Left cardiac atrium (tissue), 4 donors: ENCODE data around the gene TMTC2. TPM values are rescaled to one million over a fixed set of nuclear protein-coding genes. Genes with fewer than 3 reads are reported as not detected.

Source experiments
- ATAC-seq, 2 donors: fragments of 200-7000 bp; cut with Tn5 transposase; one replicate each; pipeline ENCODE4 v1.9.1; 2020; ENCODE audit warnings: mild to moderate bottlenecking in 2 of 2, moderate library complexity in 2 of 2
- DNase-seq: peaks from one replicate; pipeline ENCODE4 v3.0.0-alpha.2; 2020
- intact Hi-C, 2 donors: fragments of 100-400 bp; cut with DNase I; formaldehyde crosslinking; loops; one replicate each; pipeline versions ENCODE4 v1.14.1 to v1.15.1; 2022 to 2023
- long read RNA-seq: library from polyadenylated mRNA; unstranded; transcript quantifications from one replicate; pipeline ENCODE4 v2.0.0, GENCODE V29; 2021
- total RNA-seq, 2 donors: library from RNA; stranded (reverse); fragmentation: NEBNext Ultra II Directional; extraction: Animal tissue kit (Norgen Biotek cat#: 25700); gene quantifications; one replicate each; pipeline ENCODE4 v1.2.1, GENCODE V29; 2021
- donor health status: DM: no; HTN: yes; CAD: no.
- donor health status: DM: no; HTN: yes; CAD: no; lungs with severe emphysema.
- donor health status: DM: yes; HTN: yes; CAD: no.
- donor health status: Dilated cardiomyopathy.

TMTC2 gene
- total RNA-seq = 1 to 10 TPM; 3.3 to 5.2 TPM
- long read RNA-seq, partial matches to known transcripts = 2 of 2 reads
- long read RNA-seq, other reads (novel, unspliced or antisense) = 0 of 2 reads

DNA sequence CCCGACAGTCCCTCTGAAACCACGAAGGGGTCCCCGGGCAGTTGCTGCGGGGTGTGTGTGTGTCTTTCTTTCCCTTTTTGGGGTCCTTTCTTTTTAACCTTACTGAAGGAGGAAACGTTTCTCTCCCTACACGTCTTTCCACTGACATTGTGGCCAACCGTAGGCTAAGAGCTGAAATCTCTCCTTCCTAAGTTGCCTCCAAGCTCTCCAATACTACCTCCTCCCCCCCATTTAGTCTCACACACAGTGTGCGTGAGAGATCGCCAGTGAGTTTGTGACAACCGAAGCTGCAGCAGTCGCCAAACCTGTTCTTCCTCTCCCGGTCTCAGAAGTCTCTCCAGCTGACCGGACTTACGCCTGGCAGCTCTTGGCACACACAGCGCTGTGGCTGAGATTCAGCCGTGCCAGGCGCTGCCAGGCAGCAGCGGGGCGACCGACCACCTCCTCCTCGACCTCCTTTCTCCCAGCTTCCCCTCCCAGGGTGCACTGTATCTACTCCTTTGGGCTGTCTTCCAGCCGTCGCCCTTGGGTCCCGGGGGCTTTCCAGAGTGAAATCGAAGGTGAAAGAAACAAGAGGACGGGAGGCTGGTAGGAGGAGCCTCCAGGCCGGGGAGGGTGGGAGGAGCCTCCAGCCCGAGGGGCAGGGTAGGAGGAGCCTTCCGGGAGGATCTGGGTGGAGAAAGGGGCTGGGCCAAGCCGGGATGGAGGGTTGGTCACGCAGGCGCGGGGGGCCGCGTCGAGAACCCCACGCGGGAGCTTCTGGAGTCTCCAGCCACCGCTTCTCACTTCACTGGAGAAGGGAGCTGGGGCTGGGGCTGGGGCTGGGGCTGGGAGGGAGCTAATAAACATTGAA is at the start of gene TMTC2:
Gene TMTC2, plus strand, starts transcription at position 739 of the 853 bp plus-strand sequence.
- DNase-seq = peak; percentile 92
- intact Hi-C loops = loop anchor here in 1 of 2 donors (5.0 kb wide), 1 partner anchor 1711 kb away; no protein-coding TSS in a partner anchor

DNA sequence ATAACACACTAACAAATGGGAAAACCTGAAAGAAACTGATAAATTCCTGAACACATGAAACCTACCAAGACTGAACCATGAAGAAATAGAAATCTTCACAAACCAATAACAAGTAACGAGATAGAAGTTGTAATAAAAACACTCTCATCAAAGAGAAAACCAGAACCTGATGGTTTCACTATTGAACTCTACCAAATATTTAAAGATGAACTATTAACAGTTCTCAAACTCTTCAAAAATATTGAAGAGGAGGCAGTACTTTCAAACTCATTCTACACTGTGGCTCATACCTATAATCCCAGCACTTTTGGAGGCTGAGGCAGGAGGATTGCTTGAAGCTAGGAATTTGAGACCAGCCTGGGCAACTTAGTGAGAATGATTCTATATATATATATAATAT is 48.4 kb upstream of the TMTC2 start:
- intact Hi-C loops = no loop called here
- no peak for DNase-seq
- ATAC-seq = no peak

More for the DNA sequence above, at the start of gene TMTC2:
- ATAC-seq = peak; percentile 97 to 99

DNA sequence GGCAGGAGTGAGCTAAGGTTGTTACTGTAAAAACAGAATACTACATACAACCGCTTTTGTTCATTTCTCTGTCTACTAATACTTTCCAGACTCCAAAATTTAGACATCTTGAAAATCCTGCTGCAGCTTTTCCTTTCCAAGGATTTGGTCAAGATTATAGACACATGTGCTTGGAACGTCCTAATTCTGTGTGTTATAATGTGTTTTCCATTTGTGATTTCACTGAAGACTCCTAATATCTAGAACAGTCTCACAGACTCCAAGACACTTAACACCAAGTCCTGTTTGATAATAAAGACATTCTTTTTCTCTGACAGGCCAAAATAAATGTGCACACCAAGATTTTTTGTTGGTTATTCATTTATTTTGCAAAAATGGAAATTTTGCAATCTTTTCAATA is 41.8 kb upstream of the TMTC2 start:
- intact Hi-C loops = no loop called here
- DNase-seq = no peak
- ATAC-seq = no peak

DNA sequence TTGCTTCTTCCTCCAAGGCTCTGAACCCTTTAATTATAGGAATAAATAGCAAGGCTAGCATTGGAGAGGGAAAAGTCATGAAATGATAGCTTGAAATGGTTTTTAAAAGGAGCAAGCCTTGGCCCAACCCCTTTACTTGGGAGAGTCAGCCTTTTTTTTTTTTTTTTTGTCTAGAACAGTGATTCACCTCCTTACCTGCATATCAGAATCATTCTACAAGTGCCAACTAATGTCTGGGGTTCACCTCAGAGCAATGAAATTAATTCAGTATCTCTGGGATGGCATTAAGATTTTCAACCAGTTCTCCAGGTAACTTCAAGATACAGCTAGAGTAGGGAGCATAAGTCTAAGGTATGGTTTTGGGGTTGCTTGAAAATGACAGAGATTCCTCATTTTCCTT is 41.3 kb upstream of the TMTC2 start:
- DNase-seq (no peak), ATAC-seq (no peak)
- intact Hi-C loops = no loop called here

DNA sequence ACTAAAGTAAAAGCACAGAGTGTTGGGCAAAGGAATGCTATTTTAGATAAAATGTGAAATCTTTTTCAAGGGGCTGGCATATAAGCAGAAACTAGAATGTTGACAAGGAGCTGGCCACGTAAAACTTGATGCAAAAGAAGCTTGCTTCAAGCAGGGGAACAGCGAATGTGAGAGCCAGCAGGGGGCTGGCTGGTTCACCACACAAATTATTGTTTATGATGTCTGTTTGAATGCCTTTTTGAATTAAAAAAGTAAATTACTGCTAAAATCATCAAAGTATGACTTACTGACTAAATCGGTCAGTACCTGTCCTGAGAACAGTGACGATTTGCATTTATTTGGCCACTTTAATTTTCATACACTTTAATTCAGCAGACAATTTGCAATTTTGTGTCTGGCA is 38.9 kb upstream of the TMTC2 start:
- ATAC-seq = no peak
- DNase-seq = no peak
- intact Hi-C loops = no loop called here

DNA sequence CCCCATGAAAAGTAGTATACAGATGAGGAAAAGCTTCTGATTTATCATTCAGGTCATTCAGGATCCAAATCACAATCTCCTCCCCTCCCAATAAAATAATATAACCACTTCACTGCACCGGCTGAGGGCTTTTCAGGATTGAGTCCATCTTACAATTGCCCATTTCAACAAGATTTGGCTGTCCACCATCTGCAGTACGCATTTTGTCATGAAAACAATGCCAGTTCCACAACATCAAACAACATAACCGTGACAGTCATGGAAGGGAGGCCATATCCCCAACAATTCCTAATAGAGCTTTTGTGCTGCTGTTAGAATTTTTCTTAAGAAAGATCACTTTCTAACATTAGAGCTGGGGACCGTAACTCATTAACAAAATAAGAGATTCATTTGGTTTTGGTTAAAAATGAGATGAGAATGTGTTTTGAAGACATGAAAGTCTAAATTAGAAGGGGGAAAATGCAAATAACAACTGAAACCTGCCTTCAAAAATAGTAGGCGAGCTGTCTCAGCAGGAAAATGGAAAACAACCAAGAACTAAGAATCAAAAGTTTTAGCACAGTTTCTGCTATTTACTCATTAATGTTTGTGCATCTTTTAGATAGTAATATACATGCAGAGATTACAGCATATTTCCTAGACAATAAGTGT is 38.3 kb upstream of the TMTC2 start:
- ATAC-seq (no peak), DNase-seq (no peak)
- intact Hi-C loops = no loop called here

DNA sequence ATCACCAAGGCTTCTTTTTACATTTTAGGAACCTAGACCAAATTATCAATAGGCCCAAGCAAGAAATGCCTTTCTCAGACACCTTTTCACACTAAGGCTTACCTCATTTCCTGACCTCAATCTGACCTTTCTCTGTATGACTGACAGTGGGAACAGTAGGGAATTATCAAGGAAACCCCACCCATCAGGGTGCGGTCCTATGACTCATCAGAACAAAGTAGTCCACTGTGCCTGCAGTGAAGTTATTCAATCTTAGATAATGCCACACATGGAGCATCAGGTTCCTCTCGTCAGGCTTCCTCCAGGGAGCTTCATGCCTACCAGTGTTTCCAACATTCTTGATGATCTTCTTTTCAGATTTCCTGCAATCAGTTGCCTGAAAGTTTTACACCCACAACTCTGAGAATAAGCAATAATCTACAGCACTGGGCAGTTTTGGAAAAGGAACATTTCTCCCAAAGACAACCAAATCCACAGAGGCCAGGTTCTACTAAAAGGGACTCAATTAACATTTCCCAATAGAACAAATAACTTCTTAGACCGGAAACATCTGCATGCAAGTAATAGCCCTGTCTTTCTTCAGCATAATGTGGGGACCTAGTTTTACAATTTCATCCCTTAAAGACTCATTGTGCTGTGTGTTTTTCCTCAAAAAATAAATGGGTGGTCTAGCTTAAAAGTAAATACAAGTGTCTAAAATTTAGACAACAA is 35.9 kb upstream of the TMTC2 start:
- intact Hi-C loops = no loop called here
- DNase-seq = peak; percentile 66
- peak in 1 of 2 donors; percentile 94 for ATAC-seq

DNA sequence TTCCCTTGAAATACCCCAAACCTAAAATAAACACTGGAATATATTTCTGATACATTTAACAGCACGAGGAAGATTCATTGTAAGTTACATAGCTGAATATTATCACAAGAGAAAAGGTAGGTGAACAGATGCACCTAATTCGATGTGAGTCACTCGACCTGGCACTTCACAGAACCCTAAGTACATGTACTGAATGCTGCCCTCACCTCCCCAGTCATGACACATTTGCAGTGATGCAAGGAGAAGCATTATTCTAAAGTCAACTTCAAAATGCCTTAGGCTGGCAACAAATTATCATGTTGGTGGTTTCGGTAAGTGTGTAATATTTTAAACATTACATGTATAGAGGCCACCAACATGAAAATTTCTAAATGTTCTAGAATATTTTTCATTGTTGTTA is 35.2 kb upstream of the TMTC2 start:
- intact Hi-C loops = no loop called here
- DNase-seq = no peak
- ATAC-seq = no peak

DNA sequence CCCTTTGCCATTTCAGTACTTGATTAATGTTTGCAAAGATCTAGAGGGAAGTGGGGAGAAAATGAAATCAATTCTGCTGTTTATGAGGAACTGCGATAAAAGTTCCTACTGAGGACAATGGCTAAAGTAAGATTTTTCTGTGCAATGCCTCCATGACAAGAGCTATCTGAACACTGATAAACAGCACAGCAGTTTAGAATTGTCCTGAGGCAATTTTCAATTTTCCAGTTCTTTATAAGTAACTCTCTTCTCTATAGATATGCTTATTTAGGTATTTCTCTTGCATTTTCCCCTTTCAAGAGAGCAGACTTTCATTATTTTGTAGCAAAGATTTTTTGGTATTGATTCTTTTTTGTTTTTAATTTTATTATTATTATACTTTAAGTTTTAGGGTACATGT is 34.6 kb upstream of the TMTC2 start:
- ATAC-seq (no peak), DNase-seq (no peak)
- intact Hi-C loops = no loop called here

DNA sequence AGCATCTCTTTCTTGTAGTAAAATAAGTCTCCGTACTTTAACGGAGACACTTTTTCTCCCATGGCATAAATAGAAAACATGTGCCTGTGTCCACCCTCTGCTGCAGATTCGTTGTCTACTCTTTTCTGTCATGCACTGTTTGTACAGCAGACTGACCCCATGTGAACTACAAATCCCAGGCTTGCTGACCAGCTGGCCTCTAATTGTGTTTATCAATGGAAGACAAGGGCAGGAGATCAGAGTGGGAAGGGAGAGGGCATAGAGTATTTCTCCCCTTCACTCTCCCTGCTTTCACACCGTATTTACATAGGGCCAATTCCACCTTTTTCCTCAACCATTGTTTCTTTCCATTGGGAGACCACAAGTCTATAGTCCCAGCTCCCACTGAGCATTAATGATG is 31.0 kb upstream of the TMTC2 start:
- ATAC-seq (no peak), DNase-seq (no peak)
- intact Hi-C loops = no loop called here

DNA sequence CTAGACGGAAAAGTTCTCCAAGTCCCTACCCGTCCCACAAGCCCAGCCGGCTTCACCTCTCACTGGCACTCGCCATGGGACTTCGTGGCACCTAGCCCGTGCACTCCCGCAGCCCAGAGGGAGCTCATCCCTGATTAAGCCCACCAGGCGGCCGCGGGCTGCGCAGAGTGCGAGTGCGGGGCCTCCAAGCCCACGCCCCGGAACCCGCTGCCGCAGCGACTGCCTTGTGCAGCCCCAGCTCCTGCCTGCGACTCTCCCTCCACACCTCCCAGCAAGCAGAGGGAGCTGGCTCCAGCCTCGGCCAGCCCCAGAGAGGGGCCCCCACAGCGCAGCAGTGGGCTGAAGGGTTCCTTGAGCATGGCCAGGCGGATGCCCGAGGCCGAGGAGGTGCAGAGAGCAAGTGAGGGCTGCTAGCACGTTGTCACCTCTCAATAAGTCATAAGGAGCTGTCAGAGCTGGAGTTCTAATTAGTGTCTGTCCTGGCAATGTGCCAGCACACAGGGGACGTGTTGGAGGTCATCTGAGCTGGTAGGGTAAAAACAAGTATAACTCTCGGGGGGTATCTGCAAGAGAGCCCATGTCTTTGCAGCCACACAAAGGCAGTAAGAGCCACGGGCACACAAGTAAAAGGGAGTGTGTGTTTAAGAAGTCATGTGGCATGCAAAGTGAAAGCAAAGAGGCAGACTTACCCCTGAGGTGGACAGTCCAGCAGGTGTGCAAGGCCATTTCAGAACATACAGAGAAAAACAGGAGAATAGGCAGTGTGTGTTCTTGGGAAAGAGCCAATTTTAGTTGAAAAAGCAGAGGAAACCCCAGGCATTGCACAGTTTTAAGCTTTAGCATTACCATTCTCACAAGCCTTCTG is 27.1 kb upstream of the TMTC2 start:
- ATAC-seq = no peak
- intact Hi-C loops = no loop called here
- no peak for DNase-seq

DNA sequence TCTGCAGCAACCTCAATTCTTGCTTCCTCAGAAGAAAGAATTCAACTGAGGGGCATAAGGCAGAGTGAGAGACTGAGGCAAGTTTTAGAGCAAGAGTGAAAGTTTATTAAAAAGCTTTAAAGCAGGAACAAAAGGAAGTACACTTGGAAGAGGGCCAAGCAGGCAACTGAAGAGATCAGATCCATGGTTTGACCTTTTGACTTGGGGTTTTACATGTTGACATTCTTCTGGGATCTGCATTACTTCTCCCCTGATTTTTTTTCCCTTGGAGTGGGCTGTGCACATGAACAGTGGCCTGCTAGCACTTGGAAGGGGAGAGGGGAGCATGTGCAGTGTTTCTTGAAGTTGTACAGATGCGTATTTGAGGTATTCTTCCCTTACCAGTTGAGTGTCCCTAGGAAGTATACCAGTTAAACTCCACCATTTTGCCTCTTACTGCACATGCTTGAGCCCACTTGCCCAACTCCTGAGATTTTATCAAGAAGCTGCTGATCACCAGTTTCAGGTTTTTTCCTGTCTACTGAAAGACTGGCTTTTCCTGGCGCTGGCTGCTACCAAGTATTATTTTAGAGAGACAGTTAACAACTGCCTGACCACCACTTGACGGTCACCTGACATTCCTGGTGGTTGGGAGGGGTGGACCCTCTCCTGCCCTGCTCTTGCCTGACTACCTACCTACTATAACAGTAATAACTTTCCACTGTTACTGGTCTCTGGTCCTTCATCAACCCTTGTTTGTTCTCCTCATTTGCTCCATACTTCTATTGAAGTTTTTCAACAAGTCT is 26.0 kb upstream of the TMTC2 start:
- ATAC-seq = no peak
- intact Hi-C loops = no loop called here
- no peak for DNase-seq

DNA sequence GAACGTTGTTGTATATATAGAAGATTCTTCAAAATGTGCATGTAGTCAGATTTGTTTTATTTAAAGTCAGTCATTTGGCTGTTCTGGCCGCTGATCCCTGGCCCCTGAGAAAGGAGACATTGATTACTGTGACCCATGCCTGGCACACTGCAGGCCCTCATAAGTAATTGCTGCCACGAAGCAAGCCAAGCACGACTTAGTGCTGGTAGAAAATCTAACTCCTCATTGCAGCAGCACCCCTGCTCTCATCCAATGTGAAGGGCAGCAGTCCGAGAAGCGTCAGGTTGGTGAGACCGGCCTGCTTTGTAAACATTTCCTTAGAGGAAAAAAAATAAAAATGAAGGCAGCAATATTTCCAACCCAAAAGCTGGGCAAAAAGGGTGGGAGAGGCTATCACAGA is 22.8 kb upstream of the TMTC2 start:
- intact Hi-C loops = no loop called here
- no peak for DNase-seq
- ATAC-seq = no peak

DNA sequence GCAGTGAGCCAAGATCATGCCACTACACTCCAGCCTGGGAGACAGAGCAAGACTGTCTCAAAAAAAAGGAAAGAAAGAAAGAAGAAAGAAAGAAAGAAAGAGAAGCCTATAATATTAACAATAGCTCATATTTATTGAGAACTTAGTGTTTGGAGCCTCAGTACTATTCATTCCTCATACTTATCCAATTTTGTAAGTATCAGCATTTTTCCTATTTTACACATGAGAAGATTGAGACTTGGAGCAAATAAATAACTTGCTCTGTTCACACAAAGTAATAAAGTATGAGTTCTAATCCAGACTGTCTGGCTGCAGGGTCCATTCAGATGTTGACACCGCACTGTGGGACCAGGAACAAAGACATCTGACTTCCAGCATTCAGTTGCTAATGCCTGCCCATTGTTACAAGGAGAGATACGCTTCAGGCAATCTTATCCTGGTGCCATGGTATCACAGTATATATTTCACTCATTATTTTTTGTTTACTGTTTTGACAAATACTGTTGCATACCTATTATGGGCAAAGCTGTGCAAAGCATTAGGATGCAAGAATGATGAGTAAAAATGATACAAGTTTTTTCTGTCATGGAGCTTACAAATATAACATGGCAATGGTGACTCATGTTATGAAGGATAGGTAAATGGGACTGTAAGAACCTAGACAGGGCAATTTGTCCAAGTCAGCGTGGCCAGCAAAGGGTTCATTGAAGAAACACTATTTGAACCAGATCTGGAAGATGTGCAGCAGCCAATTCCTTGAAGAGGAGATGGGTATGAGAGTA is 21.4 kb upstream of the TMTC2 start:
- intact Hi-C loops = no loop called here
- no peak for ATAC-seq
- DNase-seq = no peak

DNA sequence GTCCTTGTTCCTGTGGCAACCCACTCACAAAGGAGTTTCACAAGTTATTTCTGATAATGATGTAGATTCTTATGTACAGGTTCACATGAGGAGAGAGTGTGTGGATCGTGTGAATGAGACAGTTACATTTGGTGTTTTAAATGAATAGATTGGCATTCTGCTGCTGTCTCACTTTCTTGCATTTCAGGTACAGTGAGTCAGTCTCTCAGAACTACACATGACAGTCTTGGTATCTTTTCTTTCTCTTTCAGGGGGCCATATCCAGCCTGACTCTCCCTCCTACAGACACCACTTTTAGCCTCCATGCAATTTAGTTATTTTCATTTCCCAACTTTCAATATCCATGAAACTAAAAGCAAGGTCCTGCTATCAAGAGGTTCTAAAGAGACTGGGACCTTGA is 19.9 kb upstream of the TMTC2 start:
- intact Hi-C loops = no loop called here
- ATAC-seq = no peak
- no peak for DNase-seq

DNA sequence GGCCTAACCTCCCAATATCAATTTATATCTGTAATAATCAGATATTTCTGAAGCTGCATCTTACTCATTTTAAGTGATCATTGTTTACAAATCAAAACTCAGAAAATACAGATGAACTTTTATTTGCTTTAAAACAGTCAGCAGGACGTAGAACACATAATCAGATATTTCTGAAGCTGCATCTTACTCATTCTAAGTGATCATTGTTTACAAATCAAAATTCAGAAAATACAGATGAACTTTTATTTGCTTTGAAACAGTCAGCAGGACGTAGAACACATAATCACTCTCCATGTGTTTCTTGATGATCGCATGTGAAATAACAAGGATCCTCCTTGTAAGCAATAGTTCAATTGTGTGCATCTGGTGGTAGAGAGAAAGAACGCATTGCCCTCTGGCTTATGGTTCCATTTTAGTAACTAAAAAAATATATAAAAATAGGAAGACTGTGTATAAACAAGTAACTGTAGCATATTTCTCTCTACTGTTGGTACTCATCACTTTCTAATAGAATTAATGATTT is 15.0 kb upstream of the TMTC2 start:
- DNase-seq (no peak), ATAC-seq (no peak)
- intact Hi-C loops = no loop called here

DNA sequence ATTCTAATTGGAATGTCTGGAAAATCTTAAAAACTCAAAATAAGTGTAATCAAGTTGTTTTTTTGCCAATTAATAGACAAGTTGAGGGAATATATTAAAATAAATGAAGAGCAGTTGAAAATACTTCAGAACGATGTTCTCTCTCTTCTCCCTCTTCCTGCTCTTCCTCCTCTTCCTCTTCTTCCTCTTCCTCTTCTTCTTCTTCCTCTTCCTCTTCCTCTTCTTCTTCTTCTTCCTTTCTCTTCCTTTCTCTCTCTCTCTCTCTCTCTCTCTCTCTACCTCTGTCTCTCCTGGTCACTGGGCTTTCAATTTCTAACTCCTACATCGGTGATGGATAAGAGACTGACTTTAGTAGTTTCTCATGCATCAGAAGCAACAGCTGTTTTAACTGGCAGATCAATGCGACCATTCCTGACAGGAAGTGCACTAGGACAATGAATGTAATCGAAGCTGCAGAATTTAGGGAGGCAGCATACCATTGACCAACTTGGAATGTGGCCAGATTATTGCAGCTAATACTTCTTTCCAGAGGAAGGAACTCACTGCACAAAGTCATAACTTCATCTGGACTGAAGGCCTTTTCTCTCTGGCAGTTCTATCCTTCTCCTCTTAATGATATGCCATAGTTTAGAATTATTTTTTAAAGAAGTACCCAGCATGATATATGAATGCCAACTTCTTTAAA is 13.8 kb upstream of the TMTC2 start:
- DNase-seq (no peak), ATAC-seq (no peak)
- intact Hi-C loops = no loop called here
